ENCODE measurements around the gene WDR27. TPM values are rescaled to one million over a fixed set of nuclear protein-coding genes. Genes with fewer than 3 reads are reported as not detected.

The WDR27 gene
- total RNA-seq, 2 donors from 2014 or later = 17.8 to 53.1 TPM

DNA sequence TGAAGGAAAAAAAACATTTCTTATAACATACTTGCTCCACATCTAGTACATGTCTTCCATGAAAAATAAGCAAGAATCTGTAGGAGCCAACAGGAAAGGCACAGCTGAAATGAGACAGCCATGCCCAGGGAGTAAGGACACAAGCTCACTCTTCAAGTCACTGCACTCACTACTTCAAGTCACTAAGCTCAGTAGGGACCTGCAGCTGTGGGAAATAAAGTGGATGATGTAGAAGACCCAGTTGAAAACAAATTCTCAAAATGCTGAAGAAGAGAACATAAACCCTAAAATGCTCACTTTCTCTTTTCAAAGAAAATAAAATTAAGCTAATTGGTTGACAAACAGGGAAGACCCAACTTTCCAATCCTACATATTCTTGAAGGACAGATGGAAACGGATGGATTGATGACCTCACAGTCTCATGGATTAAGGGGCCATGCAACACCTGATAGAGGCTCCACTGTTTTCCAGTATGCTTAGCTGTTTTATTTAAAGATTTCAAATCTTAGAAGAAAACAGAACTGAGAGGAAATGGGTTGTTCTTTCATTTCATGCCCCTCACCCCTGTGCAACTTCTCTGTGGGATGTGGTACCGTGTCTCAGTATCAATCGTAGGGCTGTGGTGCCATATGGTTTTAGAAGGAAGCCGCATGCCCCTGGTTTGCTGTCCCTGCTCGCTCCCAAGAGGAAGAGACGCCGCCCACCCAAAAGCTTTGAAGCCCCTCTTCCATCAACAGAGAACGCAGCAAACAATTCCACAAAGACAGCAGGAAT, 133.3 kb downstream of the WDR27 start:
- Histone ChIP-seq H3K9me3 (no peaks in the 10 kb centered on the region), H3K4me1 (replicated peaks) (no peaks in the 10 kb centered on the region), H3K4me3 (no peak overlapping the region), H3K36me3 (no peaks in the 10 kb centered on the region), H3K27me3 (replicated peaks; ENCODE audit: insufficient read depth) (no peaks in the 10 kb centered on the region), H3K27ac (no peak overlapping the region)
- DNase-seq (ENCODE audit: low spot score) = no peak
- whole genome bisulfite sequencing = 95% methylated on average over 8 of the region's 8 CpGs
- intact Hi-C loops (cut with DNase I) = no loop called here
- TF ChIP-seq, protein P1, sequence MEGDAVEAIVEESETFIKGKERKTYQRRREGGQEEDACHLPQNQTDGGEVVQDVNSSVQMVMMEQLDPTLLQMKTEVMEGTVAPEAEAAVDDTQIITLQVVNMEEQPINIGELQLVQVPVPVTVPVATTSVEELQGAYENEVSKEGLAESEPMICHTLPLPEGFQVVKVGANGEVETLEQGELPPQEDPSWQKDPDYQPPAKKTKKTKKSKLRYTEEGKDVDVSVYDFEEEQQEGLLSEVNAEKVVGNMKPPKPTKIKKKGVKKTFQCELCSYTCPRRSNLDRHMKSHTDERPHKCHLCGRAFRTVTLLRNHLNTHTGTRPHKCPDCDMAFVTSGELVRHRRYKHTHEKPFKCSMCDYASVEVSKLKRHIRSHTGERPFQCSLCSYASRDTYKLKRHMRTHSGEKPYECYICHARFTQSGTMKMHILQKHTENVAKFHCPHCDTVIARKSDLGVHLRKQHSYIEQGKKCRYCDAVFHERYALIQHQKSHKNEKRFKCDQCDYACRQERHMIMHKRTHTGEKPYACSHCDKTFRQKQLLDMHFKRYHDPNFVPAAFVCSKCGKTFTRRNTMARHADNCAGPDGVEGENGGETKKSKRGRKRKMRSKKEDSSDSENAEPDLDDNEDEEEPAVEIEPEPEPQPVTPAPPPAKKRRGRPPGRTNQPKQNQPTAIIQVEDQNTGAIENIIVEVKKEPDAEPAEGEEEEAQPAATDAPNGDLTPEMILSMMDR (IDR thresholded peaks at IDR 0.05) = no peak
- TF ChIP-seq POLR2AphosphoS5 (IDR thresholded peaks at IDR 0.05) (no peak), POLR2A (IDR thresholded peaks at IDR 0.05) (no peak)

DNA sequence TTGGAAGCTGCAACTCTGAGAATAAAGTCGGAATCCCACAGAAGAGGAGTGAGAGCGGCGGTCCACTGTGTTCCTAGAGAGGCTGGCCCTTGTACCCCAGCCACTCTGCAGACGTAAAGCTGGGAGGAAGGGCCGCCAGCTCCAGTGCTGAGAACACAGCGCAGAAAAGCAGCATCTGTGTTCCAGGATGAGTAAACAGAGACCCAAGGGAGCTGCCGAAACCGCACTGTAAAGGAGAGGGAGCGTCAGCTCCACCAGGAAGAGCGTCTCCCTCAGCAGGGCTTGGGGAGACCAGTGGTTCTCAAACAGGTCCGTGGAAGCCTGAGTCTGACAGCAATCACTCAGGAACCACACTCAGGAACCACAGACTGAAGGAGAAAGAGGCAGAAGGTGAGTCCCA, 134.0 kb downstream of the WDR27 start:
- no peaks in the 10 kb centered on the region for H3K36me3 ChIP-seq
- no peak for DNase-seq (ENCODE audit: low spot score)
- H3K9me3 ChIP-seq = no peaks in the 10 kb centered on the region
- H3K4me3 ChIP-seq = no peak overlapping the region
- H3K27ac ChIP-seq = no peak overlapping the region
- intact Hi-C loops (cut with DNase I) = no loop called here
- no peaks in the 10 kb centered on the region for H3K4me1 ChIP-seq (replicated peaks)
- 88% methylated on average over 11 of the region's 11 CpGs for WGBS
- TF ChIP-seq POLR2A (IDR thresholded peaks at IDR 0.05) (no peak), POLR2AphosphoS5 (IDR thresholded peaks at IDR 0.05) (no peak)
- TF ChIP-seq, protein P1 (IDR thresholded peaks at IDR 0.05) = no peak
- H3K27me3 ChIP-seq (replicated peaks; ENCODE audit: insufficient read depth) = no peaks in the 10 kb centered on the region

DNA sequence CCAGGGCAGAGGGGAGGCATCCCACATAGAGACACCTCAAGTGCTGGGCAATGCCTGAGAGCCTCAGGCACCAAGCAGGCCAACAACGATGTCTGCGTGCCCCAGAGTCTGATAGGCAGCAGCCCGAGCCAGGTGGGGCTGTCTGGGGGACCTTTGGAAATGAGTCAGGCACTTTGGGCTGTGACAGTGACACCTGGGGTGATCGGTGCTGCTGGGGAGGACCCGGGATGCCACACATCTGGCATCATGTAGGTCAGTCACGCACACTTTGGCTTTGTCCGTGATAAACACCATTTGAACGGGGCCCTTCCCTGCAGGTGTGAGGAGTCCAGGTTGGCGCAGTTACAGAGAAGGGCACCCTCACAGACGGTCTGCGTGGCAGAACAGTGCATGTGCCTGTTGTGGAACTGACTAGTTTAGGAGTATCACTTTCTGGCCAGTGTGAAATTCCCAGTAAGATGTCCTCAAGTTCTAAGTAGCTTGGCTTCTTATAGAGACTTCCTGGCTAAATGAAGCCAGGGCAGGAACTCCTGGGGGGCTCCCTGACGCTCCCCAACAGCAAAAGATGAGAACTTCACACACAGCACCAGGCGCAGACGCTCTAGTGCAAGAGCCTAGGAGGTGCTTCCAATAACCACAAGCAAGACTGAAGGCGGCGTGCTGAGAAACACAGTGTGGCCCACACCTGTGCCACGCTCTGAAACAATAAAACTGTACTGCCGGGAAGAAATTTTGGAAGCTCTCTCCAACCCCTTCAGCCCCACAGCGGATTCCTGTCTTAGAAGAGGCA, 134.7 kb downstream of the WDR27 start:
- Histone ChIP-seq H3K27ac (no peak overlapping the region), H3K27me3 (replicated peaks; ENCODE audit: insufficient read depth) (no peaks in the 10 kb centered on the region), H3K4me1 (replicated peaks) (no peaks in the 10 kb centered on the region), H3K9me3 (no peaks in the 10 kb centered on the region), H3K4me3 (no peak overlapping the region), H3K36me3 (no peaks in the 10 kb centered on the region)
- intact Hi-C loops (cut with DNase I) = no loop called here
- TF ChIP-seq, protein P1 (IDR thresholded peaks at IDR 0.05) = no peak
- TF ChIP-seq POLR2AphosphoS5 (IDR thresholded peaks at IDR 0.05) = no peak
- no peak for TF ChIP-seq POLR2A (IDR thresholded peaks at IDR 0.05)
- no peak for DNase-seq (ENCODE audit: low spot score)
- 89% methylated on average over 19 of the region's 19 CpGs for WGBS

DNA sequence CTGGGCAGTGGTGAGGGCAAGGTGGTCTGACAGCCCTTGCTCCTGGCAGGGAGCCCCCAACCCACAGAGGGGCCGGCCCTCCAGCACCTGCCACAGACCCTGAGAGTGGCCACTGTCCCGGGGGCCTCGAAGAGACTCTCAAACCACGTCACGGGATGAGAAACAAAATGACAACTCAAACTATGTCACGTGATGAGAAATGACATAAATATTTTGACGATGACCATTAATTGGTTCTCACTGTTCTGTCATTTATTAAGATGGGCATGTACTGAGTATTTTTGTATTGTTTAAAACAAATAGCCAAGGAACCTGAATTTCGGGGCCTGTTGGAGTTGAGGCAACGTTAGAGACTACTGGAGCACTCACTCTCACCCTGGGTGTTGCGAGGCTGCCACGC, 135.5 kb downstream of the WDR27 start:
- no peaks in the 10 kb centered on the region for H3K36me3 ChIP-seq
- no peak for DNase-seq (ENCODE audit: low spot score)
- H3K4me3 ChIP-seq = no peak overlapping the region
- TF ChIP-seq, protein P1 (IDR thresholded peaks at IDR 0.05) = no peak
- TF ChIP-seq POLR2AphosphoS5 (IDR thresholded peaks at IDR 0.05) (no peak), POLR2A (IDR thresholded peaks at IDR 0.05) (no peak)
- intact Hi-C loops (cut with DNase I) = no loop called here
- H3K27me3 ChIP-seq (replicated peaks; ENCODE audit: insufficient read depth) = no peaks in the 10 kb centered on the region
- no peaks in the 10 kb centered on the region for H3K4me1 ChIP-seq (replicated peaks)
- 86% methylated on average over 11 of the region's 11 CpGs for WGBS
- H3K9me3 ChIP-seq = no peaks in the 10 kb centered on the region
- no peak overlapping the region for H3K27ac ChIP-seq

Measured in prostate gland (tissue), 2 donors.